ENCODE measurements around the gene EVI5L. TPM values are rescaled to one million over a fixed set of nuclear protein-coding genes. Genes with fewer than 3 reads are reported as not detected.

EVI5L gene
- polyA plus RNA-seq, 1 of the 3 experiments (the other 2 are of a cell fraction) = 9.7 TPM

GRCh38 chr19:7823686-7824301 lies 6.2 kb upstream of the EVI5L start:
- Histone ChIP-seq H3K4me2 (no peak overlapping the region), H3K4me3 (ENCODE audit: low read depth in 2 of 2, low read length in 1 of 2) (no peak overlapping the region), H3K27ac (ENCODE audit: low read depth in 2 of 2, low read length in 1 of 2) (no peak overlapping the region), H3K9me2 (no peaks in the 10 kb centered on the region), H3K79me2 (ENCODE audit: insufficient read depth) (no peaks in the 10 kb centered on the region), H3K4me1 (ENCODE audit: control insufficient read depth in 1 of 2, insufficient read depth in 2 of 2, low read depth in 1 of 2, low read length in 1 of 2) (peaks cover 0 to 6% of the 10 kb centered on the region in 2 experiments; a peak in 2 of 4 replicates), H3K36me3 (replicated peaks in 1 of 2; ENCODE audit: control insufficient read depth in 1 of 2, insufficient read depth in 2 of 2, low read length in 1 of 2) (no peaks in the 10 kb centered on the region), H3K9ac (no peak overlapping the region), H4K20me1 (ENCODE audit: insufficient read depth) (no peaks in the 10 kb centered on the region), H2AFZ (ENCODE audit: low read depth) (no peak overlapping the region), H3K9me3 (no peaks in the 10 kb centered on the region), H3K27me3 (ENCODE audit: insufficient read depth) (peaks cover 46% of the 10 kb centered on the region), H3F3A (replicated peaks; ENCODE audit: insufficient read depth) (peaks cover 3% of the 10 kb centered on the region)
- POLR2A ChIA-PET = no interaction called here
- DNase-seq = no peak
- WGBS (ENCODE audit: low lambda C conversion rate) = 33% methylated on average over 9 of the region's 9 CpGs
- CTCF ChIA-PET = interaction anchor here (1.0 kb wide), 1 partner anchor 23 kb away, joined by 3 read pairs; no protein-coding TSS in a partner anchor
- no peak for TF ChIP-seq FOSL2 (IDR thresholded peaks at IDR 0.05; ENCODE audit: borderline replicate concordance, low read depth)
- TF ChIP-seq YY1 (IDR thresholded peaks at IDR 0.05; ENCODE audit: low read depth) = no peak
- no peak for TF ChIP-seq RAD21 (IDR thresholded peaks at IDR 0.05; ENCODE audit: low read length)
- TF ChIP-seq EZH2phosphoT487 (IDR thresholded peaks at IDR 0.05; ENCODE audit: borderline replicate concordance, low read depth) = no peak
- no peak for TF ChIP-seq FOXJ3 (CRISPR knock-in tag; IDR thresholded peaks at IDR 0.05)
- no peak for TF ChIP-seq TEAD4 (IDR thresholded peaks at IDR 0.05; ENCODE audit: borderline replicate concordance, insufficient read depth)
- TF ChIP-seq USF2 (IDR thresholded peaks at IDR 0.05; ENCODE audit: borderline replicate concordance, low read depth, low read length) = no peak
- TF ChIP-seq GATA2 (CRISPR knock-in tag; IDR thresholded peaks at IDR 0.05) = no peak
- TF ChIP-seq RXRA (IDR thresholded peaks at IDR 0.05; ENCODE audit: borderline replicate concordance, low read depth) = no peak
- TF ChIP-seq CHD2 (IDR thresholded peaks at IDR 0.05; ENCODE audit: low read length, partially characterized antibody) = no peak
- TF ChIP-seq ZBTB33 (IDR thresholded peaks at IDR 0.05; ENCODE audit: borderline replicate concordance, low read depth) = no peak
- TF ChIP-seq IRF3 (IDR thresholded peaks at IDR 0.05; ENCODE audit: low read depth, low read length) = no peak
- TF ChIP-seq MXI1 (IDR thresholded peaks at IDR 0.05; ENCODE audit: low read depth, low read length) = no peak
- no peak for TF ChIP-seq SMC3 (IDR thresholded peaks at IDR 0.05; ENCODE audit: low read depth, low read length)
